Thymus (tissue), 11 donors: ENCODE data around the gene ORAI3. TPM values are rescaled to one million over a fixed set of nuclear protein-coding genes. Genes with fewer than 3 reads are reported as not detected.
A peak's percentile ranks its signal among the peaks of the same experiment; 100 is the strongest.

Experiments
- DNase-seq, 9 donors: peaks; one replicate each; pipeline ENCODE4 v3.0.0-alpha.2; 2013; ENCODE audit warnings: low spot score in 9 of 9, low read depth in 6 of 9, missing footprints in 1 of 9
- H3K27ac ChIP-seq, 2 donors: one replicate each; pipeline ENCODE4 v1.5.1; 2013; ENCODE audit warnings: control low read depth in 1 of 2, low read depth in 1 of 2, low read length in 1 of 2, mild to moderate bottlenecking in 1 of 2, moderate library complexity in 1 of 2
- H3K27me3 ChIP-seq, 2 donors: one replicate each; pipeline ENCODE4 v1.5.1; 2013; ENCODE audit warnings: low read length in 1 of 2; ENCODE audit not compliant: control insufficient read depth in 2 of 2, insufficient read depth in 1 of 2
- H3K36me3 ChIP-seq, 2 donors: one replicate each; pipeline ENCODE4 v1.5.1; 2013; ENCODE audit warnings: low read length in 1 of 2, mild to moderate bottlenecking in 1 of 2, moderate library complexity in 1 of 2; ENCODE audit not compliant: control insufficient read depth in 2 of 2, insufficient read depth in 2 of 2
- H3K4me1 ChIP-seq, 2 donors: one replicate each; pipeline ENCODE4 v1.5.1; 2013; ENCODE audit warnings: low read length in 2 of 2; ENCODE audit not compliant: control insufficient read depth in 2 of 2, insufficient read depth in 2 of 2
- H3K4me3 ChIP-seq, 2 donors: one replicate each; pipeline ENCODE4 v1.5.1; 2013; ENCODE audit warnings: low read length in 2 of 2, control low read depth in 1 of 2, mild to moderate bottlenecking in 1 of 2
- H3K9me3 ChIP-seq, 2 donors: one replicate each; pipeline ENCODE4 v1.5.1; 2013; ENCODE audit warnings: low read length in 1 of 2, mild to moderate bottlenecking in 1 of 2; ENCODE audit not compliant: control insufficient read depth in 2 of 2, insufficient read depth in 1 of 2
- WGBS: extraction: QIAGEN DNeasy Blood & Tissue Kit; methylation state at CpG from one replicate; pipeline ENCODE4 v1.1.7; 2013; 5-methylcytosine and 5-hydroxymethylcytosine counted together
- polyA plus RNA-seq: library from polyadenylated mRNA; stranded (reverse); fragments of 200-250 nt; gene quantifications from one replicate; pipeline ENCODE4 v1.2.3, GENCODE V29; 2013
- total RNA-seq: library from RNA; stranded (reverse); fragments of 120-200 nt; gene quantifications from one replicate; pipeline ENCODE4 v1.2.4, GENCODE V29; 2013
- donor health status: healthy.

ORAI3 gene
- total and polyA plus RNA-seq, 2 donors = 12.3 to 26.4 TPM

DNA sequence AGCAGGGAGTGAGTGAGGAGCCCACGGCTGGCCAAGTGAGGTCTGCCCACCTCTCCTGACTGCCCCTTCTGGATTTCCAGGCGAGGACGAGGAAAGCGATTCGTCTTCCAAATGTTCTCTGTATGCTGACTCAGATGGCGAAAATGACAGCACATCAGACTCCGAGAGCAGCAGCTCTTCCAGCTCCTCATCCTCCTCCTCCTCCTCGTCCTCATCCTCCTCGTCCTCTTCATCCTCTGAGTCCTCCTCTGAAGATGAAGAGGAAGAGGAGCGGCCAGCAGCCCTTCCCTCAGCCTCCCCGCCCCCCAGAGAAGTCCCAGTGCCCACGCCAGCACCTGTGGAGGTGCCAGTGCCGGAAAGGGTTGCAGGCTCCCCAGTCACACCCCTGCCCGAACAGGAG lies 22.4 kb downstream of the ORAI3 start:
- no peaks in the 10 kb centered on the region for H3K9me3 ChIP-seq
- H3K27me3 ChIP-seq = no peaks in the 10 kb centered on the region
- WGBS = 98% methylated on average over 14 of the region's 14 CpGs
- H3K27ac ChIP-seq = no peak overlapping the region
- H3K4me1 ChIP-seq = no peaks in the 10 kb centered on the region
- no peak for DNase-seq
- H3K36me3 ChIP-seq = peaks cover 80 to 81% of the 10 kb centered on the region in 2 donors
- no peak overlapping the region for H3K4me3 ChIP-seq

DNA sequence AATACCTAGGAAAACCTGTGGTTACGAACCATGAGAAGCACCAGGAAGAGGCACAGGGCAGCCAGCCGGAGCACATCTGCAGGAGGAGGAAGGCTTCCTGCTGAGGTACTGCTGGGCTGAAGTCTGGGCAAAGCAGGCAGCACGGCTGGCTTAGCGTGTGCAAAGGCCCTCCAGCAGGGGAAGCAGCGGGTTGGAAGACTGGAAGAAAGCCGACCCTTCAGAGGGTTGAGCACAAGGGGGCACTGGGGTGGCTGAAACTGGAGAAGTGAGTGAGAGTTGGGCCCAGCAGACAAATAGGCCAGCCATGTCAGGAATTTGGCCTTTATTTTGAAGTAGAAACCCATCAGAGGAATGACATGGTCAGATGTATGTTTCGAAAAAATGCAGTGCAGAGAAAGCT lies 24.0 kb downstream of the ORAI3 start:
- Histone ChIP-seq H3K27ac (no peak overlapping the region), H3K4me3 (no peak overlapping the region), H3K27me3 (no peaks in the 10 kb centered on the region), H3K36me3 (peaks cover 78 to 82% of the 10 kb centered on the region in 2 donors), H3K9me3 (no peaks in the 10 kb centered on the region), H3K4me1 (no peaks in the 10 kb centered on the region)
- no peak for DNase-seq
- WGBS = 96% methylated on average over 7 of the region's 7 CpGs

DNA sequence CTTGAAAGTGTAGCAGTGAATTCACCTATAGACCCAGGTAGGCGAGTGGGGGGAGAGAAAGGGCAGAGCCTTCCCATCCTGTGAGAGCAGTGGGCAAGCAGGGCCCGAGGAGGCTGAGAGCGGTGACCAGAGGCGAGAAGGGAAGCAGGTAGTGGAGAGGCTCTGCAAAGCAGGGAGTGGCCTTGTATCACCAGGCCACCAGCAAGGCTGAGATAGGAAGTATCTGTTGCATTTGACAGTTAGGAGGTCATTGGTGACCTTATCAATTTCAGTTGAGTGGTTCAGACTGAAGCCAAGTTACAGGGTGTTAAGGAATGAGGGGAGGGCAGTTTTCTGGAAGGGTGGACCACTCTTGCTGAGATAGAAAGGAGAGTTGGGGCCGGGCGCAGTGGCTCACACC lies 25.5 kb downstream of the ORAI3 start:
- H3K4me3 ChIP-seq = no peak overlapping the region
- whole genome bisulfite sequencing = 97% methylated on average over 6 of the region's 6 CpGs

DNA sequence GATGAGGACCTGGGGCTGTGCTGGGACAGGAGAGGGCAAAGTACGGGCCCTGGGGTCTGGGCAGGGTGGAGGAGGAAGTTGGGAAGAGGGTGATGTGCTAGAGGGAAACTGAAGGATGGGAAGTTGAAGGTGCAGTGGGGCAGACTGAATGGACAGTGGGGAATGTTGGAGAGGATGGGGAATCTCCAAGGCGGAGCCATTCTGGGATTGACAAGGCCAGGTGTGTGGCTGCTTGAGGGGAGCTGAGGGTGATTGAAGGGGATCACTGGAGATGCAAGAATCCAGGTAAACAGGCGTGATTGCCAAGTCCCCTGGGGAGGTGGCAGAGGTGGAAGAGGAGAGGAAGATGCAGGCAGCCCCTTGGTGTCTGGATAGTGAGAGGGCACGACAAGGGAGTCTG lies 27.6 kb downstream of the ORAI3 start:
- H3K27me3 ChIP-seq = no peaks in the 10 kb centered on the region
- no peaks in the 10 kb centered on the region for H3K4me1 ChIP-seq
- peaks cover 76 to 88% of the 10 kb centered on the region in 2 donors for H3K36me3 ChIP-seq
- H3K4me3 ChIP-seq = no peak overlapping the region
- H3K9me3 ChIP-seq = no peaks in the 10 kb centered on the region
- DNase-seq = no peak
- WGBS = 97% methylated on average over 4 of the region's 4 CpGs
- H3K27ac ChIP-seq = no peak overlapping the region

More for the DNA sequence above, 25.5 kb downstream of the ORAI3 start:
- no peak for DNase-seq
- H3K27ac ChIP-seq = no peak overlapping the region
- no peaks in the 10 kb centered on the region for H3K27me3 ChIP-seq
- H3K9me3 ChIP-seq = no peaks in the 10 kb centered on the region
- H3K4me1 ChIP-seq = no peaks in the 10 kb centered on the region
- peaks cover 79 to 85% of the 10 kb centered on the region in 2 donors for H3K36me3 ChIP-seq

DNA sequence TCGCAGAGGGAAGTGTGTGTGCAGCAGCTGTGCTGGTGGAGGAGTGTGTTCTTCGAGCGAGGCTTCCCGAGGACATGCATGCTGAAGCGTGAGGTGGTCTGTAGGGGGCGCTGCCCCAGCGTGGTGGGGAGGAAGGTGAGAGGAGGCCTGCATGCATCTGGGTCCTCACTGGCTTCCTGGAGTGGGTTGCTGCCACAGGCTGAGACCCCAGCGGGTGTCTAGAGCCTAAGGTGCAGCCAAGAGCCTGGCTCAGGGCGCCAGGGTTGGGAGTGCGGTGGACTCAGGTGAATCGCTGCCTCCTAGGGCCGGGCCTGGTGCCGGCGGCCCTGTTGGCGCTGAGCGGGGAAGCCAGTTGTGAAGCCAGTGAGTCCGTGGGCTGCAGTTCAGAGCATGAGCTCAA lies 28.6 kb downstream of the ORAI3 start:
- H3K4me1 ChIP-seq = no peaks in the 10 kb centered on the region
- no peaks in the 10 kb centered on the region for H3K9me3 ChIP-seq
- no peak overlapping the region for H3K27ac ChIP-seq
- DNase-seq = no peak
- H3K27me3 ChIP-seq = no peaks in the 10 kb centered on the region
- H3K36me3 ChIP-seq = peaks cover 72 to 89% of the 10 kb centered on the region in 2 donors
- WGBS = 95% methylated on average over 17 of the region's 17 CpGs
- no peak overlapping the region for H3K4me3 ChIP-seq

DNA sequence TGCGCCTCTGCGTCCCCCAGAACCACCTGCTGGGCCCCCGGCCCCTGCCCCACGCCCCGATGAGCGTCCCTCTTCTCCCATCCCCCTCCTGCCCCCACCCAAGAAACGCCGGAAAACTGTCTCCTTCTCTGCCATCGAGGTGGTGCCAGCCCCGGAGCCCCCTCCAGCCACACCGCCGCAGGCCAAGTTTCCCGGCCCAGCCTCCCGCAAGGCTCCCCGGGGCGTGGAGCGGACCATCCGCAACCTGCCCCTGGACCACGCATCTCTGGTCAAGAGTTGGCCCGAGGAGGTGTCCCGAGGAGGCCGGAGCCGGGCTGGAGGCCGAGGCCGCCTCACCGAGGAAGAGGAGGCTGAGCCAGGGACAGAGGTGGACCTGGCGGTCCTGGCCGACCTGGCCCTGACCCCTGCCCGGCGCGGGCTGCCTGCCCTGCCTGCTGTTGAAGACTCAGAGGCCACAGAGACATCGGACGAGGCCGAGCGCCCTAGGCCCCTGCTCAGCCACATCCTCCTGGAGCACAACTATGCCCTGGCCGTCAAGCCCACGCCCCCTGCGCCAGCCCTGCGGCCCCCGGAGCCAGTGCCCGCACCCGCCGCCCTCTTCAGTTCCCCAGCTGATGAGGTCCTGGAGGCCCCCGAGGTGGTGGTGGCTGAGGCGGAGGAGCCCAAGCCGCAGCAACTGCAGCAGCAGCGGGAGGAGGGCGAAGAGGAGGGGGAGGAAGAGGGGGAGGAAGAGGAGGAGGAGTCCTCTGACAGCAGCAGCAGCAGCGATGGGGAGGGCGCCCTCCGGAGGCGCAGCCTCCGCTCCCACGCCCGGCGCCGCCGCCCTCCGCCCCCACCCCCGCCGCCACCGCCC lies 30.5 kb downstream of the ORAI3 start:
- no peak for DNase-seq
- Histone ChIP-seq H3K4me1 (no peaks in the 10 kb centered on the region), H3K9me3 (no peaks in the 10 kb centered on the region), H3K36me3 (peaks cover 68 to 91% of the 10 kb centered on the region in 2 donors), H3K27me3 (no peaks in the 10 kb centered on the region), H3K27ac (no peak overlapping the region), H3K4me3 (no peak overlapping the region)
- 97% methylated on average over 62 of the region's 62 CpGs for WGBS

DNA sequence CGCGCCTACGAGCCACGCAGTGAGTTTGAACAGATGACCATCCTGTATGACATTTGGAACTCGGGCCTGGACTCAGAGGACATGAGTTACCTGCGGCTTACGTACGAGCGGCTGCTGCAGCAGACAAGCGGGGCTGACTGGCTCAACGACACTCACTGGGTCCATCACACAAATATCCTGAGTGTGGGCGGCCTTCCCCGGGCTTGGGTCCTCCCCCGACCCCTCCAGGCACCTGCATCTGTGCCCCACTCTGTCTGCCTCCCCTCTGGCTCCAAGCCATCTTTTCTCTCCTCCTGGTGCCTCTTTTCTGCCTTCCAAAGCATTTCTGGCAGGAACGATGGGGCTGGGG lies 31.1 kb downstream of the ORAI3 start:
- DNase-seq = no peak
- peak overlapping the region in 1 of 2 donors; percentile 13 for H3K27ac ChIP-seq
- H3K4me3 ChIP-seq = no peak overlapping the region
- H3K9me3 ChIP-seq = no peaks in the 10 kb centered on the region
- H3K27me3 ChIP-seq = no peaks in the 10 kb centered on the region
- peaks cover 0 to under 1% of the 10 kb centered on the region in 2 donors for H3K4me1 ChIP-seq
- 98% methylated on average over 15 of the region's 15 CpGs for WGBS
- peaks cover 67 to 92% of the 10 kb centered on the region in 2 donors for H3K36me3 ChIP-seq

DNA sequence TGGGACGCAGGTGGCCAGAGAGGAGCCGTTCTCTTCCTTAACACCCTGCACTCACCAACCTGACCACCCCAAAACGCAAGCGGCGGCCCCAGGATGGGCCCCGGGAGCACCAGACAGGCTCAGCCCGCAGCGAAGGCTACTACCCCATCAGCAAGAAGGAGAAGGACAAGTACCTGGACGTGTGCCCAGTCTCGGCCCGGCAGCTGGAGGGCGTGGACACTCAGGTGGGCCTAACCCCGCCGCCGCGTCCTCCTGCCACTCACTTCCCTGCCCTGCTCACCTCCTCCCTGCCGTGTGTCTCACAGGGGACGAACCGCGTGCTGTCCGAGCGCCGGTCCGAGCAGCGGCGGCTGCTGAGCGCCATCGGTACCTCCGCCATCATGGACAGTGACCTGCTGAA lies 31.6 kb downstream of the ORAI3 start:
- H3K36me3 ChIP-seq = peaks cover 64 to 92% of the 10 kb centered on the region in 2 donors
- no peaks in the 10 kb centered on the region for H3K9me3 ChIP-seq
- no peak overlapping the region for H3K4me3 ChIP-seq
- no peak overlapping the region for H3K27ac ChIP-seq
- 94% methylated on average over 29 of the region's 29 CpGs for WGBS
- H3K4me1 ChIP-seq = peaks cover 0 to 2% of the 10 kb centered on the region in 2 donors
- DNase-seq = no peak
- H3K27me3 ChIP-seq = no peaks in the 10 kb centered on the region

DNA sequence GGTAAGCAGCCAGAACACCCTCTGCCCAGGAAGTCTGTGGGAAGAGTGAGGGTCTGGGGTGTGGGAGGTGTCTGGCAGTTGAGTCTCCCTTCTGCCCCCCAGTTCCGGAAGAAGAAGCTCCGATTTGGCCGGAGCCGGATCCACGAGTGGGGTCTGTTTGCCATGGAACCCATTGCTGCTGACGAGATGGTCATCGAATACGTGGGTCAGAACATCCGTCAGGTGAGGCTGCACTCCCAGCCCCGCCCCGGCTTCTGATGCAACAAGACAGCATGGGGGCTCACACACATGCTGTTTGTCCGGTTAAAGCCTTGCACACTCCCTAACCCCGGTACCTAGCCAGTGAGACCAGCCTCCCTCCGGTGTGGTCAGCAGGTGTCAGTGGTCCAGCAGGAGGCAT lies 32.1 kb downstream of the ORAI3 start:
- Histone ChIP-seq H3K27me3 (no peaks in the 10 kb centered on the region), H3K9me3 (no peaks in the 10 kb centered on the region), H3K27ac (no peak overlapping the region), H3K4me3 (no peak overlapping the region), H3K36me3 (peaks cover 59 to 92% of the 10 kb centered on the region in 2 donors), H3K4me1 (peaks cover 0 to 2% of the 10 kb centered on the region in 2 donors)
- no peak for DNase-seq
- over 99% methylated on average over 14 of the region's 14 CpGs for WGBS
